ENCODE results near the gene COG8.
"Not testable (repeated sequence)": the region's sequence is repeated elsewhere in the genome, so short reads cannot be mapped to it uniquely, and the experiment has no call there.

The COG8 gene

GRCh38 chr16:69318911-69319289 lies 20.5 kb downstream of the COG8 start:
- no peak for DNase-seq (ENCODE audit: low read depth)

- DNase-seq (ENCODE audit: low read depth) = no peak
Measured at GRCh38 chr16:69318177-69318910, 21.0 kb downstream of the COG8 start.

DNA sequence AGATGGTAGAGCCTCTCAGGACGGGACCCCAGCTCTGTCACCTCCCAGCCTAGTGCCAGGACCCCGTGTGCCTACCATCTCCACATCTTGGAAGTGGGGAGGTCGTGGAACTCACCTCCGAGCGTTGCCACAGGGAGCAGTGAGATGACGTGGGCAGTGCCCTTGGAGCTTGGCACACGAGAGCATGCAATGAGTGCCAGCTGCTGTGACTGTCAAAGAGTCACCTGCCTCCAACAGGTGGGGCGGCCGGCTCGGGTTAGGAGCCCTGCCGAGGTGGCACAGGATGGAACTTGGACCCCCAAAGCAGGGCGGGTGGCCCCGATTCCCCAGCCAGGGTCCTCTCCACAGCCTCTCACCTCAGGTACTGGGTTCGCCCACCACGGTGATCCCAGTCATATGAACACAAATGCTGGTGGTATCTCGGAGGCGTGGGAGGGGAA lies 22.7 kb downstream of the COG8 start:
- DNase-seq (ENCODE audit: low read depth) = no peak

- no peak for DNase-seq (ENCODE audit: low read depth)
Measured at GRCh38 chr16:69315486-69316311, 23.7 kb downstream of the COG8 start.

GRCh38 chr16:69314534-69314933 lies 24.8 kb downstream of the COG8 start:
- no peak for DNase-seq (ENCODE audit: low read depth)

- no peak for DNase-seq (ENCODE audit: low read depth)
Measured at GRCh38 chr16:69313469-69313868, 25.9 kb downstream of the COG8 start.

GRCh38 chr16:69311533-69312387 lies 27.6 kb downstream of the COG8 start:
- DNase-seq (ENCODE audit: low read depth) = no peak

DNA sequence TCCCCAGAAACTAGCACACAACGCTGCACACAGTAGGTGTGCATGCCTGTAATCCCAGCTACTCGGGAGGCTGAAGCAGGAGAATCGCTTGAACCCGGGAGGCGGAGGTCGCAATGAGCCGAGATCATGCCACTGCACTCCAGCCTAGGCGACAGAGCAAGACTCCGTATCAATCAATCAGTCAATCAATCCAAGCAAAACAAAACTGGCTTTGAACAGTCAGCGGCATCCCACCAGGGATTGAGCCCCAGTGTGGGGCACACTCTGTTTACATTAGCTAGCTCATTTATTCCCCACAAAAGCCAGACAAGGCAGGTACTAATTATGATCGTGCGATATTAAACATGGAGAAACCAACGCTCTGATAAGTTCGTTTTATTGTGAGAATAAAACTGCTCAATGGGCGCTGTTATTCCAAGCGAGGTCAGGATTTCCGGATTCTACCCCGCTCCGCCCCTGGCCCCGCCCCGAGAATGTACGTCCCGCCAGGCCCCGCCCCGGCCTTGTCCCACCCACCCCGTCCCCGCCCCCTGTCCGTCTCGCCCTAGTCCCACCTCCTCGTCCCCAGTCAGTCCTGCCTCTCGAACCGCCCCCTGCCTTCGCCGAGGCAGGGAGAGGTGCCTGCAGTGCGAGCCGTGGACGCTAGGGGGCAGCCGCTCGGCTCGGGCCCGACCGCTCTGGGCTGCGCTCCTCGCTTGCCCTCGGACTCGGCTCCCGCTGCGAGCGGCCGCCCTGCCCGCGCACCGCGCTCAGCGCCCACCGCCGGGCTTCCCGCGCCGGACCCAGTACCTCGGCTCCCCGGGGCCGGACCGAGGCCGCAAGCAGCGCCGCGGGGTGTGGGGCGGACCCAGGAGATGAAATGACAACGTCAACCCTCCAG lies 28.5 kb downstream of the COG8 start, which contains the start of gene VPS4A:
VPS4A (plus strand) TSS at position 698 of the 880 bp plus-strand sequence; CDS start at position 860, 162 bp downstream.
- peak; percentile 97 for DNase-seq (ENCODE audit: low read depth)

- no peak for DNase-seq (ENCODE audit: low read depth)
Measured at GRCh38 chr16:69309316-69309715, 30.0 kb downstream of the COG8 start.

DNA sequence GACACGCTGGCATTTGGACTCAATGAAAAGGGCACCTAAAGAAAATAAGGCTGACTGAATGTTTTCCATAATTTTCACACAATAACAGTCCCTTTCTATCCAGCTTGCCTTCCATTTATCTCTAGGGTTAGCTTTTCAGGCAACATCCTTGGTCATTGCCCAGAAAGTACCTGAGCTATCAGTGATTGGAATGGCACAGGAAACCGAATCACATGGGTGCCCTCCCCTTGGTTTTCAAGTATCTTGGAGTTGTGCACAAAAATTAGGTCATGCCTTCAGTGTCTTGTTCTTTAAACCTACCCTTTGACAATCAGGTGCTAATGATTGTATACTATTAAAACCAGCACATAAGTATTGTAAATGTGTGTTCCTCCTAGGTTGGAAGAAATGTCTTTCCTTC lies 31.5 kb downstream of the COG8 start:
- DNase-seq (ENCODE audit: low read depth) = no peak

DNA sequence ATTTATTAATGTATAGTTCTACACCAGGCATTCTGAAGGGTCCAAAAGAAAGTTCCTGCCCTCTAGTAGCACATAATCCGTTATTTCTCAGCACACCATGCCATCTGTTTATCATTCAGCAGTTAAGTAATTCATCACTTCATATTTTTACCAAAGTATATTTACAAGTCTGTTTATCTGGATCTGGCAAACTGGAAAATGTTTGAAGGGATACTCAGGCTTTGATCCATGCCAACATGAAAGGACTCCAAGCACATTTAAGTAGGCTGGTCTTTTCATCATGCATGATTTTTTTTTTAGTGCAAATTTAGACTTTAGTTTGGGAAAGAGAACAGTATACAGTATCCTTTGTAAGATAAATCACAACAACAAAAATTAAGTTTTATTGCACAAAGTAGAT lies 32.3 kb downstream of the COG8 start:
- no peak for DNase-seq (ENCODE audit: low read depth)

DNA sequence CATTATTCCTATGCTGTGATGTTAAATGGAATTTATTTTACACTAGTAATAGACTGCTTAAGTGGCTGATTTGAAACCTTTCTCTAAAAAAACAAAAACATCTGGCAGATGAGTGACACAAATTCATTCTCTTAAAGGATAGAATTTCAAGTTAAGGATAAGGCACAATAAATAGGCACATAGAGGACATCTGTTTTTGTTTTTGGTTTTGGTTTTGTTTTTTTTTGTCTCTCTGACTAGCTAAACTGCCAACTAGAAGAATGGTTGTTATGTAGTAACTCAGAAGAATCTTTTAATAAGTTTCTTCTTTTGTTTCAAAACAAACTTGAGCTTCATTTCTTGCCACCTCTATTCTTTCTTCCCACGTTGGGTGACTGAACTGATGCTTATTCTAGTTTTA lies 33.3 kb downstream of the COG8 start:
- DNase-seq (ENCODE audit: low read depth) = no peak

DNA sequence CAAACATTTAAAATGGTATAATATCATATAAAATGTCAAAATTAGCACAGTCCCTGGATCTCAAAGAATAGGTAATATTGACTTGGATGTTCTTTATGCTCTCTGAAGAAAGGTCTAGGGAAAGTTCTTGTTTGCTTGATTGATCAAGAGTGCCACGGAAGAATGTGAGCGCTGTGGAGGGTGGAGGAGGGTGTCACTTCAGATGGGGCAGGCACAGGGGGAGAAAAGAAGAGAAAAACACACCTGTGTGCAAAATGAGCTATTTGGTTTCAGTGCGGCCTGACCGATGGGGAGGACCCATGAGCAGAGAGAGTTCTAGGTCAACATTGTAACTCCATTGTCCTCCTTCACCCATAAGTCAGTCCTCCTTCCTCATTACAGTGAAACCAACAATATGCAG lies 37.1 kb downstream of the COG8 start:
- no peak for DNase-seq (ENCODE audit: low read depth)

DNA sequence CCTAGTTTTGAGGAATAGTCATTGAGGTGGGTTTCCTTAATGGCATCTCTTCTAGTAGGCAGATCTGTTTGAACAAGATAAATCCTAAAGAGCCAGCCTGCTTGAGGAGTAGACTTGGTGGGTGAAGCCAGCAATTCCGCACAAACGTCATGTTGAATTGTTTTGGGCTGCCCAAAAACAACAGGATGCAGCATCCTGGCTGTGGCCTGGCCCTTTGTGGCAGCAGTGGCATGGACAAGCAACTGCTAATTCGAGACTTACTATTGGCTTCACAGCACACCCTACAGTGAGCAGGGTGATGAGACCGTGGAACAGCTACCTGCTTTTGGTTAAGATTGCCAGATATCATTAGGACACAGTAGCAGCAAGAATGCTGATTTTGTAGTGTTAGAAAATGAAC lies 37.5 kb downstream of the COG8 start:
- no peak for DNase-seq (ENCODE audit: low read depth)

DNA sequence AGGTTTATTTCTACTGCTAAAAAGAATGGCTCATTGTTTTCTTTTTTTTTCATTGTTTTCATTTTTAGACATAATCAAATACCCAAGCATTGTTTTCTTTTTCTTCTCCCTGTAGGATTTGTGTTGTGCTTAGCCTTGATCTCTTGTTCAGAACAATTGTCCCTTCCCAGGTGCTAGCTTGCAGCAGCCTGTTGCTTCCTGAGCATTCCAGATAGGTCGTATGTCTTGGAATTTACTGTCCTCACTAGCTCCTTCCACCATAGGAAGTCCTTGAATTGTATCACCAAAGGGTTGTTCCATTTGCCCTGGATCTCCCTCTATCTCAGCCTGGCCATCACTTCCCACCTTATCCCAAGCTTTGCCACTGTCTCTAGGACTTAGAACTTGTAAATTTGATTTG lies 38.2 kb downstream of the COG8 start:
- no peak for DNase-seq (ENCODE audit: low read depth)

- DNase-seq (ENCODE audit: low read depth) = no peak
Measured at GRCh38 chr16:69298261-69298660, 41.1 kb downstream of the COG8 start.

- not testable (repeated sequence) for DNase-seq (ENCODE audit: low read depth)
Measured at GRCh38 chr16:69296771-69297170, 42.6 kb downstream of the COG8 start.

DNA sequence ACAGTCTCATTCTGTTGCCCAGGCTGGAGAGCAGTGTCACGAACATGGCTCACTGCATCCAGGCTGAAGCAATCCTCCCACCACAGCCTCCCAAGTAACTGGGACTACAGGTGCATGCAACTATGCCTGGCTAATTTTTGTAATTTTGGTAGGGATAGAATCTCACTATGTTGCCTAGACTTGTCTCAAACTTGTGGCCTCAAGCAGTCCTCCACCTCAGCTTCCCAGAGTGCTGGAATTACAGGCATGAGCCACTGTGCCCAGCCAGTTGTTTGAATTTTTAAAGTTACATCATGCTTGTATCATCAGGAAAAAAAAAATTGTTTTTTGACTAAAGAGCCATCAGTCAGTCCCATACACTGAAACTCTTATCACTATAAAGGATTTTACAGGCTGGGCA lies 45.3 kb downstream of the COG8 start:
- DNase-seq (ENCODE audit: low read depth) = no peak

DNA sequence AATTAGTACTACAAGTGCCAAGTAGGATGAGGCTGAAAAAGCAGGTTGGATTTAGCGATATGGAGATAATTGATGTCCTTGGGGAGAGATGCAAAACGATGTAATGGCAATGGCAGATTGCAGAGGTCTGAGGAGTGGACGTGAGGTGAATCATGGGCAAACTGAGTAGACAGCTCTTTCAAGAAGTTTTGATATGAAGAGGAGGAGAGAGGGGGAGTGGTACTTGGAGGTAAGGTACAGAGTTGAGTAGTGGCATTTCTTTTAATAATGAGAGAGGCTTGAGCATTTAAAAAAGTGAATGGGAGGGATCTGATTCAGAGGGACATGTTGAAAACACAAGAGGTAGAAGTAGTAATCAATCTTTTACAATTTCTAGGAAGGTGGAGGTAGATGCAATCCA lies 46.0 kb downstream of the COG8 start:
- DNase-seq (ENCODE audit: low read depth) = no peak

GRCh38 chr16:69291657-69292056 lies 47.7 kb downstream of the COG8 start:
- DNase-seq (ENCODE audit: low read depth) = not testable (repeated sequence)

GRCh38 chr16:69286941-69287713 lies 52.2 kb downstream of the COG8 start:
- DNase-seq (ENCODE audit: low read depth) = no peak

All from stimulated activated CD8-positive, alpha-beta memory T cell treated with anti-CD3 and anti-CD28 coated beads, Interleukin-4, amount 100 ng/mL, for 24 hours (primary cell).